Measurements from ENCODE around the gene BBX.
A peak's percentile ranks its signal among the peaks of the same experiment; 100 is the strongest.
"Not testable (repeated sequence)": the region's sequence is repeated elsewhere in the genome, so short reads cannot be mapped to it uniquely, and the experiment has no call there.

The BBX gene

DNA sequence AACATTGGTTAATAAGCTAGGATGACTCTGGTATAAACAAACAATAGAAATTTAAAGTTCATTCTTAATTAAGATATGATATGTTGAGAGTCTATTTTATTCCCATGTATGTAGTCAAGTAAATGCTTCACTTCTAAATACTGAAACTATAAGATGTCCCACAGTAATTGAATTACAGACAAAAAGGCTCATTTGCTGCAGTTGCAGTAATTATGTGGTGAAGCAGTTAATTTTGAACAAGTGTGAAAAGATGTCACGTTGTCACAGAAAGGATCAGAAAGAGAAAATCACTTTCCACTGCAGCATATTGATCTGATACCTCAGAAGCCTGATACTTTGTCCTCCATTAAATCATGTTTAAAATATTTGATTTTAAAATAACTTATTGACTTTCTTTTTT lies 159.8 kb downstream of the BBX start:
- no peak for DNase-seq

DNA sequence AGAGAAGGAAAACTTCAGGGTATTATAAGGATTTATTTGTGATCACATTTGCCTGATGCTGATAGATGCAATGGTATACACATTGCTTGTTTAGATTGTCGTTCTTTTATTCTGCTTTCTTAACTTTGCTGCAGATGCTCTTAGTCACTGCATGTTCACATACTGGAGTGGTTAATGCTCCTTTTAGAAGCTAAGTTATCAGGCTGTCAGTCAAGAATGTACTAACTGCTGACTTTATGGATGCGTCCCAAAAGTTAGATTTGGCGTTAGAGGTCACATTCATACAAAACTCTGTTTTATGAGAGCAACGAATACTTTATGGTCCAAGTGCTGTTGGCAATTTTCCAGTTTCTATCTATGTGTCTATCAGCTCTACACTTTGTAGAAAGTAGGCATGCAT lies 160.7 kb downstream of the BBX start:
- DNase-seq: no peak

DNA sequence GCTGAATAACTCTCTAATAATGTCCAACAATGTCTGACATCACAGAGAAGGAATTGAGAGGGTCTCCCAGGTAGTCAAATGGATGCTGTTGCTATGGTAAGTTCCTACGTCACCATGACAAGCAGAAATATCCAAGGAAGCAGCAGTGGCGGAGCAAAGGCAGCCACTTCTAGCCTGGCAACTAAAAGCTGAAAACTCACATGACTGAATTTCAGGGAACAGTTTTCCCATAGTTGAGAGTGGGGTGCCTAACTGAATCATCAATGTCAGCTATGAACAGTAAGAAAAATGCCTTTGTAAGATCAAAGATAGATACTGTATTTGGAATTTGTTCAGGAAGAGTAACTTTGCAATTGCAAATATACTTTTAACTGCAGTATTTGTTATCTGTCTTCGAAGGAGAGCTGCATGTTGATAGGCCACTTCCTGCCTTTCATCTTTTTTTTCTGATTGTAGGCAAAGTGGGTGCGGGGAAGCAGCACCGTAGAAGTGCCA lies 161.7 kb downstream of the BBX start:
- no peak for DNase-seq

DNA sequence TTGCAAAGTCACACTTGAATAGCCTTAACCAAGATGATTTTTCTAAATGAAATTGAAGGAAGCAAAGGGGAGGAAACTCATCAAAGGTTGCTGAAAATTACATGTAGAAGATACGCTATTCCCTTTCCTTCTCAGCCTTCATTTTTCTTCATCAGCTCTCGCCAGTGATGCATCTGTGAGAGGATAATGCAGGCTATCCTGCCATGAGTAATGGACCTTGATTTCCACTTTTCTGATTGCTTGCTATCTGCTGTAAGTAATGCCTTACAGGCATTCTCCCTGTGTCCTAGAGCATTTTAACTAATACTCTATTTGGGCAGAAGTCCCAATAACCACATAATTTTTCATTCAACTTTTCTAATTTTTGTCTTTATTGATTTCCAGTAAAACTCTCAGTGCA lies 162.6 kb downstream of the BBX start:
- DNase-seq: no peak

DNA sequence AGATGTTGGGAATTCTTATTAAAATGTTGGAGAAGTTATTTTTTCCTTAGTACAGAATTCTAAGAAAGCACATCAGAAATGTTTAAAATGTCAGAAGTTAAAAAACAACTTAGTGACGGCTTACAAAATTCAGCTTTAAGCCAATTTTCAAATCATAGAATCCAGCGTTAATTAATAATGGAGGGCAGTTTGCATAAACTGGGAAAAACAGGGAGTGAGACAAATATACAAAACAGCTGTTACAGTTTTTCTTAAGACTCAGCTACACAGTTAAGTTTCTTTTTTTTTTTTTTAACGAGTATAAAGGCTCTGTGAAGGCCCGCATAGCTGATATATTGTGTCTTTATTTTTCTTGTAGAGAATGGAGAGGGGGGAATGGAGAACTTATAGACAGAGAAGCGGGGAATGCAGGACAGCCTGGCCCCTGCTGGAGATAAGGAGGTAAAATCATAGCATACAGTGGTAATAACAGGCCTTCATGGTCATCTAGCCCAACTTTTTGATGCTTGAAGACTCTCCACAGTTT lies 164.4 kb downstream of the BBX start:
- no peak for DNase-seq

DNA sequence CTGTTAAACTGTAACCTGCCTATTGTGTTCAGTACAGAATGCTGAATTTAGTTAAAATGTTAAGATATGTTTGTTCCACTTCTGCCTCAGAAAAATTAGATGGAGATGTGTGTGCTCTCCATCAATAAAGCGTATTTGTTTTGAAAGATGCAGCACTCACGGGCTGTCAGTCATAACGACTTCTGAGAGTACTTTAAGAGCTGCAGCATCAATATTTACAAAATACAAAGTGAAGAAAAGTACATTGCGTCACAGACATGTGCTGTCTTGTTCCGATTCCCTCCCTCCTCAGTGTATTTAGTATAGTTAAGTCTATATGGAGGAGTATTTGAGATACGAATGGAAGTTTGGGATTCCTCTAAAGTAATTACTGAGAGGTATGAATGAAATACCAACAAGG lies 166.6 kb downstream of the BBX start:
- DNase-seq: no peak

DNA sequence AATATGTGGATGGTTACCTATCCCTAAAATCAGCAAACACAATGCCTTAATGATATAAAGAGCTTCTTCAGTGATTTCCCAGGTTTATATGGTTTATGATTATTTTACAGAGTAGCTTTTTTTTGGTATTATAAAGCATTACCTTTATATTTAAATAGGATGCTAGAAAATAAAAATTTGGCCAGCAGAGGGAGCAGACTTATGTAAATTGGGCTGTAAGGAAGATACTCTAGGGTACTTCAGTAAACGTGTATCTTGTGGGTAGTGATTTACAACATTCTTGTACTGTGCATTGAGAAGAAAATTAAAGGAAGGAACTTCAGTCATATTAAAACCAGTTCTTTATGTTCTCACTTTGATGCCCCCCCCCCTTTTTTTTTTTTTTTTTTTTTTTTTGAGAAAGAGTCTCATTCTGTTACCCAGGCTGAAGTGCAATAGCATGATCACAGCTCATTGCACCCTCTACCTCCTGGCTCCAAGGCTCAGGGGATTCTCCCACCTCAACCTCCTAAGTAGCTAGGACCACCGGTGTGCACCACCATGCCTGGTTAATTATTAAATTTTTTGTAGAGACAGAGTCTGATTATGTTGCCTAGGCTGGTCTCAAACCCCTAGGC lies 167.9 kb downstream of the BBX start:
- DNase-seq: no peak

DNA sequence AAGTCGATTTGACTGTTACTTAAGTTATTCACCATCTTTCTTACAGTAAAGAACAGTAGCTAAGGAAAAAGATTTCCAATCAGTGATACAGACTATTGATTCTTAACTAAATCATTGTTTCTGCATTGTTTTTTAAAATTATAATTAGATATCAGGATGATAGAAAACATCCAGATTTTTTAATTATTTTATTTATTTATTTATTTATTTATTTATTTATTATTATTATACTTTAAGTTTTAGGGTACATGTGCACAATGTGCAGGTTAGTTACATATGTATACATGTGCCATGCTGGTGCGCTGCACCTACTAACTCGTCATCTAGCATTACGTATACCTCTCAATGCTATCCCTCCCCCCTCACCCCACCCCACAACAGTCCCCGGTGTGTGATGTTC lies 169.2 kb downstream of the BBX start:
- DNase-seq: not testable (repeated sequence)

DNA sequence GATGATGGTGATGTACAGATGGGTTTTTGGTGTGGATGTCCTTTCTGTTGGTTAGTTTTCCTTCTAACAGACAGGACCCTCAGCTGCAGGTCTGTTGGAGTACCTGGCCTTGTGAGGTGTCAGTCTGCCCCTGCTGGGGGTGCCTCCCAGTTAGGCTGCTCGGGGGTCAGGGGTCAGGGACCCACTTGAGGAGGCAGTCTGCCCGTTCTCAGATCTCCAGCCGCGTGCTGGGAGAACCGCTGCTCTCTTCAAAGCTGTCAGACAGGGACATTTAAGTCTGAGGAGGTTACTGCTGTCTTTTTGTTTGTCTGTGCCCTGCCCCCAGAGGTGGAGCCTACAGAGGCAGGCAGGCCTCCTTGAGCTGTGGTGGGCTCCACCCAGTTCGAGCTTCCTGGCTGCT lies 174.6 kb downstream of the BBX start:
- DNase-seq: not testable (repeated sequence)

DNA sequence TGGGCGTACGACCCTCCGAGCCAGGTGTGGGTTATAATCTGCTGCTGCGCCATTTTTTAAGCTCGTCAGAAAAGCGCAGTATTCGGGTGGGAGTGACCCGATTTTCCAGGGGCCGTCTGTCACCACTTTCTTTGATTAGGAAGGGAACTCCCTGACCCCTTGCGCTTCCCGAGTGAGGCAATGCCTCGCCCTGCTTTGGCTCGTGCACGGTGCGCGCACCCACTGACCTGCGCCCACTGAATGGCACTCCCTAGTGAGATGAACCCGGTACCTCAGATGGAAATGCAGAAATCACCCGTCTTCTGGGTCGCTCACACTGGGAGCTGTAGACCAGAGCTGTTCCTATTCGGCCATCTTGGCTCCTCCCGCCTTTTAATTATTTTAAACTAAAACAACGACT lies 175.1 kb downstream of the BBX start:
- DNase-seq: not testable (repeated sequence)

DNA sequence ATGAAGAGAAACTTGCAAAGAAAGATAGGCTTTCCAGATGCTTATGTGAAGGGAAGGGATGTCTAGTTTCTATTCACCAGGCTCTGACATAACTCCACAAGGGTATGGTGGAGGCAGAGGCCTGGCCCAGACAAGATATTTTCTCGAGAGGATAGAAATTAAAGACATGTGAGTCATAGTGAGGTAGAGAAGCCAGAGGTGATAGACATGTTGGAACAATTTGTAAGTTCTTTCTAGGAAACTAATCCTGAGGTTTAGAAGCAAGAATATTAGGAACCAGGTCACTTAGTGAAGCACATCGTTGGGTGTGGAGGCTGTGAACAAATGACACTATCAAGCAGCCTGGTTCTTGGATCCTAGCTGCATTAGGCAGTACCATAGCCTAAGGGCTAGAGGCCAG lies 176.9 kb downstream of the BBX start:
- no peak for DNase-seq

DNA sequence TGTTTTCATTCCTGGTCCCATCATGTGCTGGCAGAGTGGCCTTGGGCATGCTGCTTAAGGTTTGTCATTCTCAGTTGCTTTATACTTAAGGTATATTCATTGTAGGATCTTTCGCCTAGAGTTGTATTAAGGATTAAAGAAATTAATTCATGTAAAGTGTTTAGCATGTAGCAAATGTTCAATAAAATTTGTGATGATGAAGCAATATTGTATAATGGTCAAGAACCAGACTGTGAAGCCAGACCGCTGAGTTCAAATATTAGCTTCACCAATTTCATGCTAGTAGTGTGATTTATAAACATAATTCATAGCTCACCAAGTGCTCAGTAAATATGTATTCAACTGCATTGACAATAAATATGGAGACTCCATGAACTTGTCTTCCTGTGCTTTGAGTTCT lies 178.5 kb downstream of the BBX start:
- no peak for DNase-seq

DNA sequence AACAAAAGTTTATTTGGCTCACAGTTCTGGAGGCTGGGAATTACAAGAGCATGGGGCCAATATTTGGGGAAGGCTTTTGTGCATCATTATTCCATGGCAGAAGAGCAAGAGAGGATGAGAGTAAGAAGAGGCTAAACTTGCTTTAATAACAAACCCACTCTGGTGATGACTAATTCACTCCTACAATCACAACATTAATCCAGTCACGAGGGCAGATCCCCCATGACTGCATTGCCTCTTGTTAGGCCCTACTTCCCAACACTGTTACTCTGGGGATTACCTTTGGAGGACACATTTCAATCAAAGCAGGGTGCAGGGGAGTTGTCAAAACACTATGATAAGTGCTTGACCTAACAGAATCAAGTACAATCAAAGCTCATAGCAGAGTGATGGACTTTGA lies 181.7 kb downstream of the BBX start:
- peak in 2 of 56 donors; percentile 5 to 17 for DNase-seq

DNA sequence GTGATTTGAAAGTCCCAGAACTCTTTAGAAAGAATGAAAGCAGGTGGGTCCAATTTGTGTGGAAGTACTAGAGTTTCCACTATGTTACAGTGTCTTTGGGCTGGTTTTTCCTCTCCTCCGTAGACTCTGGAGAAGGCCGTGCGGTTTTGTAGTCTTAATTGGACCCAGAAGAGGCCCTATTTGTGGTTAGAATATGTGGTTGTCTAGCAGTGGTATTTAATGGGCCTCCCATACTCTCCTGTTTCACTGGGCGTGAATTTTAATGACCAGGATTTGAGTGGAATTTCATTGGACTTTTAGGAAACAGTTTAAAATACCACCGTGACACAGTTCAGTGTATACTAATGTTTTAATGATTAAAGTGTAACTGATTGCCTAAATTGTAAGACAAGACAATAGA lies 182.3 kb downstream of the BBX start:
- no peak for DNase-seq

DNA sequence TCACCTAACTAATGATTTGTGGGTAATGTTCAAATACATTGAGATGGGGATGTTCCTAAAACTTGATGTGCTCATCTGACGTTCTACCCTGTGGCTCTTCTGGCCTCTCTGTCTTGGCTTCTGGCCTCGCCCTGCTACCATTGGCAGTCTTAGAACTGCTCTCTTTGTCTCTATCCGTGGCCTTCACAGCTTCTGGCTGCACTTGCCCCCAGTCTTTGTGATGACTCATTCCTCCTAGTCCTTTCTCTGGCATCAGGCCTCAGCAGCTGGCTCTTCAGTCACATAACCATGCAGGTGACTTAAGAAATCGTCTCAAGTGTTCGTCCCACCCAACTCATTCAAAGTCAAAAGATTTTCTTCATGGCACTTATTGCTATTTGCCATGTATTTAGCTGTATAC lies 188.1 kb downstream of the BBX start:
- peak in 5 of 56 donors; percentile 13 to 69 (median 33) for DNase-seq

DNA sequence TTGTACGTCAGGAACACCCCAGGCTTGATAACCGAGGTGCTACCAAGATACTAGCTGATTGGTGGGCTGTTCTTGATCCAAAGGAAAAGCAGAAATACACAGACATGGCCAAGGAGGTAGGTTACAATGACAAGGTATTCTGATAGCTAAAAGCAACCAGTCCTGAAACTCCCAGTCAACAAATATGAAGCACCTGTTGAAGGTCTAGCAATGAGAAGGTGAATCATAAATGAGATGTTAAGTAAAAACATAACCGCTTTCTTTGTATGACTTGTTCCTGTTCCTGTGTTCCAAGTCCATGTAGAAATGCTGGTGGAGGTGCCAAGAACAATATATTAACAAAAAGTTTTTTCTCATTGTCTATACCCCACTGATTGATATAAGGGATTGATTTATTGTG lies 194.0 kb downstream of the BBX start:
- no peak for DNase-seq

DNA sequence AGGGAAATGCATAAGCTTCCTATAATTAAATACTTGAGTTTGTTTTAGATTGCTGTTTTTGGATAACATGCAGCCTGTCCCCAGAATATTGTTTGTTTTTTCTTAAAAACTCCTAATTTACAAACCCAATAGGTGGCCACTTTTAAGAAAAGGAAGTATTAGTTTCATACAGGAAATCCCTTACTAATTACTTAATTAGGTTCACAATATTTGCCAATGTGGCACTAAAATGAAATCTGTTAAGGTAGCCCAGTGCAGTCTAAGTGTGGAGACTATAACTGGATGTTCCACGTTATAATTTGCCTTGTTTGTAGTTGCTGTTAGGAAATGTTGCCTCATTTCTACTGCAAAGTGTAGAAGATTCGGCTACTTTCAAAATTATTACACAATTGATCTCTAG lies 195.8 kb downstream of the BBX start:
- DNase-seq: no peak

DNA sequence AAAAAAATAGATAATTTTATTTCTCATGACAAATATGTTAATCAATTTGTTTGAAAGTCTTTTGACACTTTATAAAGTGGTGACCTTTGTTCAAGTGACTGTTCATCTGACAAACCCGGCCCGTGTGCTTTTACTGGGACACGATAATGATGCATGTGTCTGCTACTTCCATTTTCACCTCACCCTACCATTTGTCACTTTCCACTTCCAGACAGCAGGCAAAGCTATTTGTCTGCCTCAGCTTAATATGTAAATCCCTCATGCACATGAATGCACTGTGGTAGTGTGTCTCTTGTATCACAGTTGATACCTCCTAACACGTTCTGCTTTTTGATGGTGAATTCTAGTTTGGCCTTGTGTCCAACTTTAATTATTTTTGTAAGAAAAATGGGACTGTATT lies 204.3 kb downstream of the BBX start:
- no peak for DNase-seq

DNA sequence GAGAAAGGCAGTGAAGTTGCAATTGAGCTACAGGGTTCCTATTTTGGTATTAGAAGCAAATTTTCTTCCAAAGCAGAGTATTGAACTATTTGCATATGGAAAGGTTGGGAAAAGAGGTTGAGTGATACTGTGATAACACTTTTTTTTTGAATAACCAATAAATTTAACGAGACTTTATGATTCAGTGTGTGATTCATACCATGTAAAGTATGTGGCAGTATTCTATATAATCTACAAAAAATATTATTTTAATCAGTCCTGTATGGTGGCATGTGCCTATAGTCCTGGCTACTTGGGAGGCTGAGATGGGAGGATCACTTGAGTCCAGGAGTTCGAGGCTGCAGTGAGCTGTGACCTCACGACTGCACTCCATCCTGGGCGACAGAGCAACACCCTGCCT lies 206.9 kb downstream of the BBX start:
- no peak for DNase-seq

DNA sequence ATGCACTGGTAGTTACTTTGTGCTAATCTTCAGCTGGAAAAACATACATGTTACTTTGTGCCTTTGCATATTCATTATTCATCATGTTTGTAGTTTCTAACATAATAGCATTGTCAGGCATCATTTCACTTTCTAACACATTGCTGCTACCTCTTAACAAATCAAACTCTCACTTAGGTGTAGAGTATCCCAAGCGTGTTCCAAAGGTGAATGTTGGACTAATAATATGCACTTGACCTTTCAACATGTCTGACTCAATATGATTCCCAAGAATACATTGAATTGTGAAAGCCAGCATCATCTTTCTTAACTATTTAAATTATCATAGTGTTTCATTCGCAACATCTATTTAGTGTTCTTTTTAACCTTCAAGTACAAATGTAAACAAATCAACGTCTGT lies 211.6 kb downstream of the BBX start:
- DNase-seq: no peak

DNA sequence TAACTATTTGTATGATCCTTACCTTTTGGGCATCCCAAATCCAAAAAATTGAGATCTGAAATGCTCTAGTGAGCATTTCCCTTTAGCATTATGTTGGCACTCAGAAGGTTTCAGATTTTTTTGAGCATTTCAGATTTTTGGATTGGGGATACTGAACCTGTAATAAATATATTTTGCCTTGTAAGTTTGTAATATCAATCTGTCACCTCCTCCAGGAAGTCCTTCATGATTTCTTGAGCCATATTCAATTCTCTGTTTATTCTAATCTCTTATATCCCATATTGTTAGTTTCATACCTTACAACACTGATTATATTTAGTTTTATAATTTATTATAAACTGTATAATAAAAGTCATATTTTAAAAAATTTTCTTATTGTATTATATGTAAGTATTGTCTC lies 215.2 kb downstream of the BBX start:
- DNase-seq: no peak

DNA sequence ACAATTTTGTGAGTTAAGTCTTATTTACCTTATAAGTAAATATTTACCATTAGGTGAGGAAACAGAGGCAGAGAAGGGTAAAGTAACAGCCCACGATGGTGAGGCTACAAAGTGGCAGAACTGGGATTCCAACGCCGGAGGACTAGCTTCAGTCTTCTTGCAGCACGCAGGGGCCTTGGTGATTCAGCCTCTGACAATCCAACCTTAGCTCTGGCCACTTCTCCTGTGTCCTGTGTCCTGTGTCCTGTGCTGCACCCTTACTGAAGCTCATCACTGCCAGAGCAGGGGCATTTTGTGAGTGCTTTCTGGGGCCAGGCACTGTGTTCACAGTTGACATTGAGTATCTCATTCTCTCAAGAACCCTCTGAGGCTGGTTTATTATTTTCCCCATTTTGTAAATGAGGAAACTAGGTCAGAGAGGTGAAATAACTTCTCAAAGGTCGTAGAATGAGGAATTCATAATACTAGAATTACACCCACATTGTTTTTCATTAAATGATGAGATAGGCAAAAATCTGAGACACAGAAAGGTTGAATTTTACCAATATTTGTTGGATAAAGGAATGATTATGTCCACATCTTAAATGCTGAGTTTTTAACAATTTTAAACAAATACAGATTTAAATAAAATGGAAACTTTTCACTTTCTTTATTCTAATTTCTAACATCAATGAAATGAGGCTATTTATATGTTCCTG lies 215.9 kb downstream of the BBX start:
- no peak for DNase-seq

DNA sequence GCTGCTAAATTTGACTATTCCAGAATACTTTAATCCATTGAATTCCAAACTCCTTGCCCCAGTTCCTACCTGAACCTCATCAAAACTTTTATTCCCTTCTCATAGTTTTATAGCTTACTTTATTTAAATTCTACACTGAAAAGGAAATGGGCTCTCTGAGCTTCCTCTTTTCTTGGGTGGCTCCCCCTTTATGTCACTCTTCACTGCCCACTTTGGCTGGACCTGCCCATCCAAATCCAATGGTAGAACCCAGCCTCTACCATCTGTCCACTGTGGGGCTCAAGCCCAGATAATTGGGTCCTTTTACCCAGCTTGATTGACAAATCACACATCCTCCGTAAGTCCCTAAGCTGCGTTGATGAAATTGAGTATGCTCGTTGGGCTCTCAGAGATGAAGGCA lies 216.5 kb downstream of the BBX start:
- no peak for DNase-seq
